AG10803 (cell line): ENCODE data around the gene CCDC7.
"Not testable (repeated sequence)": the region's sequence is repeated elsewhere in the genome, so short reads cannot be mapped to it uniquely, and the experiment has no call there.

Source experiments
- DNase-seq: peaks from one replicate; pipeline ENCODE4 v3.0.0; 2010; ENCODE audit warnings: low read depth
- H3K4me3 ChIP-seq: 2 replicates; pipeline ENCODE4 v1.5.1; 2011; ENCODE audit warnings: mild to moderate bottlenecking, low read length, control low read depth
- CTCF ChIP-seq: conservative IDR thresholded peaks from 2 replicates; pipeline ENCODE4 v1.5.1; 2011; ENCODE audit warnings: mild to moderate bottlenecking, low read length, control low read depth, inconsistent platforms

CCDC7 gene

GRCh38 chr10:32622409-32622808 is 176.5 kb downstream of the CCDC7 start:
- no peak for DNase-seq
- H3K4me3 ChIP-seq: no peak overlapping the region
- no peak for TF ChIP-seq CTCF

DNA sequence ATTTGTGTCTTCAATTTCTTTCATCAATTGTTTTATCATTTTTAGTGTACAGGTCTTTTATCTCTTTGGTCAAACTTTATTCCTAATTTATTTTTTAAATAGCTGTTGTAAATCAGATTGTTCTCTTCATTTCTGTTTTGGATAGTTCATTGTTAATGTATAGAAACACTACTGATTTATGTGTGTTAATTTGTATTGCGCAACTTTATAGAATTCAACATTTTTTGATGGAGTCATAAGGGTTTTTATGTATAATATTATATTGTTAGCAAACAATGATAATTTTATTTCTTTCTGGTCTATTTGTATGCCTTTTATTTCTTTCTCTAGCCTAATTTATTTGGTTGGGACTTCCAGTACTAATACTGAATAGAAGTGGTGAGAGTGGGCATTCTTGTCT is 181.2 kb downstream of the CCDC7 start:
- no peak overlapping the region for H3K4me3 ChIP-seq
- DNase-seq: no peak
- TF ChIP-seq CTCF: no peak

GRCh38 chr10:32629910-32630309 is 184.0 kb downstream of the CCDC7 start:
- TF ChIP-seq CTCF: no peak
- no peak for DNase-seq
- H3K4me3 ChIP-seq: no peak overlapping the region

DNA sequence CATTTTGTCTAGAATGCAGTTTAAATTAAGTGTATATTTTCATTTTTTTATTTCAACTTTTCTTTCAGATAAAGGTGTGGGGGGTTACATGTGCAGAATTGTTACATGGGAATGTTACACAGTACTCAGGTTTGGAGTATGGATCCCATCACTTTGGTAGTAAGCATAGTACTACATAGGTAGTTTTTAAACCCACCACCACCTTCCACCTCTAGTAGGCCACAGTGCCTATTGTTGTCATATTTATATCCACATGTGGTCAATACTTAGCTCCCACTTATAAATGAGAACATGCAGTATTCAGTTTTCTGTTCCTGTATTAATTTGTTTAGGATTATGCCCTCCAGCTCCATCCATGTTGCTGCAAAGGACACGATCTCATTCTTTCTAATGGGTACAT is 200.6 kb downstream of the CCDC7 start:
- no peak for DNase-seq
- no peak overlapping the region for H3K4me3 ChIP-seq
- TF ChIP-seq CTCF: no peak

DNA sequence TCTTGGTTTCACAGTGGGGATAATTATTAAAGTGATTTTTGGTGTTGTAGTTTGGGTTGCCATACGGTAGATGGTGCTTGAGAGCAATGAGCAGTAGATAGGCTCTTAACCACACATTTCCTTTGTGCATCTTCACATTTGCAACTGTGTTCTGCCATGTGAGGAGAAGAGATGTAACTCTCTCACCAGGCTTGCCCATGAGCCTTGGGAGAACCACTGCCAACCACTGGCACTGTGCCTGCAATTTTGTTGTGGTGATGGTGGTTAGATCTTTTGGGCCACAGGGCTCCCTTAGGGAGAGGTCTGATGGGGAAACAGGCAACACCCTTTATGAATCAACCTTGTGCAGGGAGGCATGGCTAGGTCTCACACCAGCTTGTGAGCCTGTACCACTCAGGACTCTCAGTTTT is 204.3 kb downstream of the CCDC7 start:
- peak; percentile 36 for DNase-seq
- no peak overlapping the region for H3K4me3 ChIP-seq
- TF ChIP-seq CTCF: peak; percentile 20; the same call in 1 of the 2 replicates

DNA sequence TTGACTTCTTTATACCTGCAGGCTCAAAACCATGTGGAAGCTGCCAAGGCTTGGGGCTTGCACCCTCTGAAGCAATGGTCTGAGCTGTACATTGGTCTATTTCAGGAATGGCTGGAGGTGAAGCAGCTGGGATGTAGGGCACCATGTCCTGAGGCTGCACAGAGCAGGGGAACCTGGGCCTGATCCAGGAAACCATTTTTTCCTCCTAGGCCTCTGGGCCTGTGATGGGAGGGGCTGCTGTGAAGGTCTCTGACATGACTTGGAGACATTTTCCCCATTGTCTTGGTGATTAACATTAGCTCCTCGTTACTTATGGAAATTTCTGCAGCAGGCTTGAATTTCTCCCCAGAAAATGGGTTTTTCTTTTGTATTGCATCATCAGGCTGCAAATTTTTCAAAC is 211.5 kb downstream of the CCDC7 start:
- not testable (repeated sequence) for H3K4me3 ChIP-seq, DNase-seq

DNA sequence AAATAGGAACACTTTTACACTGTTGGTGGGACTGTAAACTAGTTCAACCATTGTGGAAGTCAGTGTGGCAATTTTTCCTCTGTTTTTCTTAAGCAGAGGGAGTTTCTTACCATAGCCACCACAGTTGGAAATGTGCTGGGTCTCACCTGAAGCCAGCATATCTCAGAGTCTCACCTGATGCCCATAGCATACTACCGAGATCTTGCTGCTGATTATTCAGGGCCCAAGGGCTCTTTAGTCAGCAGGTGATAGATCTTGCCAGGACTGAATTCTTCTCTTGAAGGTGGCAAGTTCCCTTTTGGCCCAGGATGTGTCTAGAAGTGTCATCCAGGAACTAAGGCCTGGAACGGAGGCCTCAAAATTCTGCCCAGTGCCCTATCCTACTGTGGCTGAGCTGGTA is 215.4 kb downstream of the CCDC7 start:
- DNase-seq: no peak
- no peak for TF ChIP-seq CTCF
- no peak overlapping the region for H3K4me3 ChIP-seq
